ENCODE measurements around the gene PEX26.

GRCh38 chr22:18065256-18065655 is 12.5 kb upstream of the PEX26 start:
- TF ChIP-seq CTCF (IDR thresholded peaks at IDR 0.05) (no peak), POLR2A (IDR thresholded peaks at IDR 0.05) (no peak)

Measured in right lobe of liver (tissue), 4 donors.